ENCODE results near the gene ALG14. TPM values are rescaled to one million over a fixed set of nuclear protein-coding genes. Genes with fewer than 3 reads are reported as not detected.

Gene ALG14
- total and polyA plus RNA-seq, 2 of the 4 experiments (the other 2 are of a cell fraction): 1.7 to 2.0 TPM

- Histone ChIP-seq H3K36me3 (ENCODE audit: control insufficient read depth, insufficient read depth, low read length) (no peaks in the 10 kb centered on the region), H3K9ac (ENCODE audit: low read depth, low read length) (no peak overlapping the region), H2AK9ac (replicated peaks; ENCODE audit: low read depth, low read length, poor library complexity) (no peak overlapping the region), H4K20me1 (ENCODE audit: insufficient read depth, low read length) (no peaks in the 10 kb centered on the region), H3K9me1 (ENCODE audit: insufficient read depth, low read length) (peaks cover 6% of the 10 kb centered on the region; the same call in 1 of the 2 replicates), H2BK5ac (ENCODE audit: low read depth, low read length, poor library complexity, severe bottlenecking) (no peak overlapping the region), H2BK15ac (ENCODE audit: low read depth, low read length) (no peak overlapping the region; the same call in 2 of the 3 replicates), H3K27ac (ENCODE audit: insufficient read depth, low read length) (no peak overlapping the region), H2AFZ (replicated peaks; ENCODE audit: low read length, poor library complexity) (no peak overlapping the region), H3K14ac (replicated peaks; ENCODE audit: low read depth, low read length) (no peak overlapping the region), H3K27me3 (ENCODE audit: control insufficient read depth, insufficient read depth, low read length) (no peaks in the 10 kb centered on the region), H3K56ac (ENCODE audit: extremely low read depth, insufficient read depth, low read length) (no peak overlapping the region), H4K91ac (ENCODE audit: insufficient read depth, low read depth, low read length) (peak overlapping the region; percentile 26; the same call in 1 of the 2 replicates), H2AK5ac (ENCODE audit: low read depth, low read length) (peak overlapping the region; percentile 20; the same call in 1 of the 2 replicates), H4K5ac (ENCODE audit: low read depth, low read length) (peak overlapping the region; percentile 45; the same call in 1 of the 2 replicates), H3K4me1 (ENCODE audit: control insufficient read depth, insufficient read depth, low read length) (peaks cover 13% of the 10 kb centered on the region), H2BK20ac (ENCODE audit: low read depth, low read length) (peak overlapping the region; percentile 4; the same call in 1 of the 2 replicates), H3K4me3 (ENCODE audit: insufficient read depth, low read depth, low read length) (no peak overlapping the region), H3K4ac (ENCODE audit: low read depth, low read length) (no peak overlapping the region), H3K9me3 (ENCODE audit: control insufficient read depth, insufficient read depth, low read length) (no peaks in the 10 kb centered on the region), H4K8ac (ENCODE audit: low read depth in 2 of 2, low read length in 2 of 2) (no peak overlapping the region; a peak in 1 of 4 replicates), H3K23ac (ENCODE audit: low read depth, low read length) (no peak overlapping the region), H3K4me2 (ENCODE audit: low read depth, low read length) (peak overlapping the region; percentile 14; the same call in 1 of the 2 replicates), H3K79me1 (ENCODE audit: low read depth in 1 of 2, low read length in 2 of 2) (peaks cover 0 to 6% of the 10 kb centered on the region in 2 experiments; a peak in 1 of 4 replicates), H3K18ac (ENCODE audit: low read depth, low read length) (peak overlapping the region; percentile 68; the same call in 1 of the 2 replicates), H2BK120ac (ENCODE audit: low read depth, low read length) (peak overlapping the region; percentile 7)
- CTCF ChIA-PET: no interaction called here
- dilution Hi-C loops (cut with HindIII; ENCODE audit: low sequenced_read_pairs, unreplicated experiment): no loop called here
- POLR2A ChIA-PET (ENCODE audit: unreplicated experiment): no interaction called here
- intact Hi-C loops (cut with micrococcal nuclease): no loop called here
- no CpG with 5 or more reads among the region's 6 CpGs for WGBS, 2 experiments (ENCODE audit: extremely low coverage in 2 of 2, insufficient read length in 1 of 2)
- TF ChIP-seq, protein P1, sequence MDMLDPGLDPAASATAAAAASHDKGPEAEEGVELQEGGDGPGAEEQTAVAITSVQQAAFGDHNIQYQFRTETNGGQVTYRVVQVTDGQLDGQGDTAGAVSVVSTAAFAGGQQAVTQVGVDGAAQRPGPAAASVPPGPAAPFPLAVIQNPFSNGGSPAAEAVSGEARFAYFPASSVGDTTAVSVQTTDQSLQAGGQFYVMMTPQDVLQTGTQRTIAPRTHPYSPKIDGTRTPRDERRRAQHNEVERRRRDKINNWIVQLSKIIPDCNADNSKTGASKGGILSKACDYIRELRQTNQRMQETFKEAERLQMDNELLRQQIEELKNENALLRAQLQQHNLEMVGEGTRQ (IDR thresholded peaks at IDR 0.05; ENCODE audit: low read depth, low read length): no peak
- TF ChIP-seq MAZ (IDR thresholded peaks at IDR 0.05; ENCODE audit: borderline replicate concordance, low read depth, low read length): no peak
- TF ChIP-seq RCOR1 (IDR thresholded peaks at IDR 0.05; ENCODE audit: insufficient replicate concordance, low read length): no peak
- no peak for TF ChIP-seq NFE2L2 (IDR thresholded peaks at IDR 0.05; ENCODE audit: low read depth, low read length)
- no peak for TF ChIP-seq CEBPB (IDR thresholded peaks at IDR 0.05; ENCODE audit: low read depth, low read length)
- TF ChIP-seq RFX5 (IDR thresholded peaks at IDR 0.05; ENCODE audit: low read depth, low read length): no peak
- no peak for TF ChIP-seq FOS (IDR thresholded peaks at IDR 0.05; ENCODE audit: low read depth, low read length)
- TF ChIP-seq BHLHE40 (IDR thresholded peaks at IDR 0.05; ENCODE audit: low read depth, low read length): no peak
- no peak for TF ChIP-seq SMC3 (IDR thresholded peaks at IDR 0.05; ENCODE audit: low read depth, low read length)
- no TSS peak for BruUV-seq (replicated peaks)
- DNase-seq (peak; percentile 84), ATAC-seq (ENCODE audit: low read depth) (peak; percentile 7; the same call in 1 of the 2 replicates)
- in situ Hi-C loops (cut with MboI; ENCODE audit: low sequenced_read_pairs): no loop called here
Measured at GRCh38 chr1:94986783-94987182, 86.0 kb downstream of the ALG14 start.
